Sigmoid colon (tissue), 4 donors: ENCODE results near the gene DTD1.

Source experiments
- EP300 ChIP-seq, 4 donors: sonication (generic); formaldehyde crosslinking; IDR thresholded peaks; one replicate each; pipeline ENCODE4 v1.6.1; 2017; ENCODE audit warnings: antibody characterized with exemption in 4 of 4
- TF ChIP-seq, protein P1 (sequence below), 4 experiments: fragments of 450-650 bp in 3 of 4; fragments of 200-600 bp in 1 of 4; IDR thresholded peaks; one replicate each; pipeline ENCODE4 v1.5.1; 2016 to 2019; ENCODE audit warnings: antibody characterized with exemption in 4 of 4, mild to moderate bottlenecking in 3 of 4, moderate library complexity in 2 of 4

DNA sequence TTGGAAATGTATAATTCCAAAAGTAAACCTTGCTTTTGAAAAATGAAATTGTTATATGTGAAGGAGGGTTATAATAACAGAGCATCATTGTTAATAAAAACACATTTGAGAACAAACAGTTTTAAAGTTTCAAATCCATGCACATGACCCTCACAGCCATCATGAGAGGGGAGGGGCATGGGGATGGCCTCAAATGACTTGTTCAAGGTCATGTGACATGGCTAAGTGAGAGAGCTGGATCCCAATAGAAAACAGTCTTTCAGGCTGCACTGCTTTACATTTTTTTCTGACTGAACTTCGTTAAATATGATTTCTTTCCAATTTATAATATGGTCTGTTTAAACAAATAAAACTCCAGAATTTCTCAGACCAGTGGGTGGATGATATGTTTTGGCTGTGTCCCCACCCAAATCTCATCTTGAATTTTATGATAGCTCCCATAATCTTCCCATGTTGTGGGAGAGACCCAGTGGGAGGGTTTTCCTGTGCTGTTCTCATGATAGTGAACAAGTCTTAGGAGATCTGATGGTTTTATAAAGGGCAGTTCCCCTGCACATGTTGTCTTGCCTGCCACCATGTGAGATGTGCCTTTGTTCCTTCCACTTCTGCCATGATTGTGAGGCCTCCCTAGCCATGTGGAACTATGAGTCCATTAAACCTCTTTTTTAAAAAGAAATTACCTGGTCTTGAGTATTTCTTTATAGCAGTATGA lies 66.0 kb downstream of the DTD1 start:
- no peak for TF ChIP-seq EP300 (IDR thresholded peaks at IDR 0.05)
- TF ChIP-seq, protein P1, sequence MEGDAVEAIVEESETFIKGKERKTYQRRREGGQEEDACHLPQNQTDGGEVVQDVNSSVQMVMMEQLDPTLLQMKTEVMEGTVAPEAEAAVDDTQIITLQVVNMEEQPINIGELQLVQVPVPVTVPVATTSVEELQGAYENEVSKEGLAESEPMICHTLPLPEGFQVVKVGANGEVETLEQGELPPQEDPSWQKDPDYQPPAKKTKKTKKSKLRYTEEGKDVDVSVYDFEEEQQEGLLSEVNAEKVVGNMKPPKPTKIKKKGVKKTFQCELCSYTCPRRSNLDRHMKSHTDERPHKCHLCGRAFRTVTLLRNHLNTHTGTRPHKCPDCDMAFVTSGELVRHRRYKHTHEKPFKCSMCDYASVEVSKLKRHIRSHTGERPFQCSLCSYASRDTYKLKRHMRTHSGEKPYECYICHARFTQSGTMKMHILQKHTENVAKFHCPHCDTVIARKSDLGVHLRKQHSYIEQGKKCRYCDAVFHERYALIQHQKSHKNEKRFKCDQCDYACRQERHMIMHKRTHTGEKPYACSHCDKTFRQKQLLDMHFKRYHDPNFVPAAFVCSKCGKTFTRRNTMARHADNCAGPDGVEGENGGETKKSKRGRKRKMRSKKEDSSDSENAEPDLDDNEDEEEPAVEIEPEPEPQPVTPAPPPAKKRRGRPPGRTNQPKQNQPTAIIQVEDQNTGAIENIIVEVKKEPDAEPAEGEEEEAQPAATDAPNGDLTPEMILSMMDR (IDR thresholded peaks at IDR 0.05) = no peak
